BLaER1 treated with 17β-estradiol and CSF1 and Interleukin-3, amounts not matched to agents 10 nM and 100 nM (cell line): ENCODE data around the gene RNF220.
A peak's percentile ranks its signal among the peaks of the same experiment; 100 is the strongest.

Experiments
- H3K27ac ChIP-seq, 11 experiments: shearing (Covaris generic); formaldehyde crosslinking; 2 replicates each; pipeline ENCODE4 v1.8.1; 2022
- H3K27me3 ChIP-seq, 11 experiments: shearing (Covaris generic); formaldehyde crosslinking; 2 replicates each; pipeline ENCODE4 v1.8.1; 2022
- H3K36me3 ChIP-seq, 11 experiments: shearing (Covaris generic); formaldehyde crosslinking; 2 replicates each; pipeline ENCODE4 v1.8.1; 2022
- H3K4me1 ChIP-seq, 10 experiments: shearing (Covaris generic); formaldehyde crosslinking; 2 replicates each; pipeline ENCODE4 v1.8.1; 2022
- H3K4me2 ChIP-seq, 11 experiments: shearing (Covaris generic); formaldehyde crosslinking; 2 replicates each; pipeline ENCODE4 v1.8.1; 2022
- H3K4me3 ChIP-seq, 10 experiments: shearing (Covaris generic); formaldehyde crosslinking; 2 replicates each; pipeline ENCODE4 v1.8.1; 2022
- H3K9ac ChIP-seq, 11 experiments: shearing (Covaris generic); formaldehyde crosslinking; 2 replicates each; pipeline ENCODE4 v1.8.1; 2022
- H3K9me3 ChIP-seq, 11 experiments: shearing (Covaris generic); formaldehyde crosslinking; replicated peaks in 1 of 11; 2 replicates each; pipeline ENCODE4 v1.8.1; 2022
- H4K20me1 ChIP-seq, 11 experiments: shearing (Covaris generic); formaldehyde crosslinking; 2 replicates each; pipeline ENCODE4 v1.8.1; 2022
- Cebpa-rat ChIP-seq, 11 experiments: shearing (Covaris generic); IDR thresholded peaks; 2 replicates each; pipeline ENCODE4 v1.8.1; 2022

The RNF220 gene

DNA sequence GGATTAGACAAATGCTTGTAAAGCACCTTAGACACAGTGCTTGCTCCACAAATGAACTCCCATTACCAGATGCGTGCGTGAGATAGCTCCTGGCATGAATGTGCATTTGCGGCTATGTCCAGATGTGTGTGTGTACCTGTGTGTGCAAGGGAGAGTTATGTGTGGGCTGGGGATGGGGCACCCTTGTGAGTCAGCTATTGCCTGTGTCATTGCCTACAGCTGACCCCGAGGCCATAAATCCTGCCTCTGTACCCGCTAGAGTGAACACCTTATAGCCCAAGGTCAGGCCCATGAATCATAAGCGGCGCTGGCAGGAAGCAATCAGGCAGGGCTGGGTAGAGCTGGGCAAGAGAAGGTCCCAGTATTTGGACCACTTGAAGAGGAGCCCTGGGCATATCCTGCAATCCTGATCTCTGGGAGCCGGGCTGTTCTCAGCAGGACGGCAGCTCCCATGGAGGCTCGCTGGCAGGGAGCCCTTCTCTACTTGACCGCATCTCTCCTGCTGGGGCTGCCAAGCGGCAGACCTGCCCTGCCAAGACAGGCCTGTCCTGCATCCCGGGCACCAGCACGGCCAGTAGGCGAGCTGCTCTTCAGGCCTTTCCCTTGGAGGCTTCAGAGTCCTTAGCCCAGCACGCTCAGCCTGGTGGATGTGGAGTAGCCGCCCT is 182.9 kb downstream of the RNF220 start:
- Histone ChIP-seq H3K4me1 (peaks cover 0 to 15% (median 9%) of the 10 kb centered on the region in 10 experiments; a peak in 13 of 20 replicates), H3K4me2 (no peak overlapping the region), H4K20me1 (no peaks in the 10 kb centered on the region), H3K36me3 (no peaks in the 10 kb centered on the region), H3K27me3 (no peaks in the 10 kb centered on the region), H3K27ac (no peak overlapping the region), H3K9ac (no peak overlapping the region), H3K4me3 (no peak overlapping the region), H3K9me3 (no peaks in the 10 kb centered on the region)
- no peak for TF ChIP-seq Cebpa-rat (IDR thresholded peaks at IDR 0.05)

DNA sequence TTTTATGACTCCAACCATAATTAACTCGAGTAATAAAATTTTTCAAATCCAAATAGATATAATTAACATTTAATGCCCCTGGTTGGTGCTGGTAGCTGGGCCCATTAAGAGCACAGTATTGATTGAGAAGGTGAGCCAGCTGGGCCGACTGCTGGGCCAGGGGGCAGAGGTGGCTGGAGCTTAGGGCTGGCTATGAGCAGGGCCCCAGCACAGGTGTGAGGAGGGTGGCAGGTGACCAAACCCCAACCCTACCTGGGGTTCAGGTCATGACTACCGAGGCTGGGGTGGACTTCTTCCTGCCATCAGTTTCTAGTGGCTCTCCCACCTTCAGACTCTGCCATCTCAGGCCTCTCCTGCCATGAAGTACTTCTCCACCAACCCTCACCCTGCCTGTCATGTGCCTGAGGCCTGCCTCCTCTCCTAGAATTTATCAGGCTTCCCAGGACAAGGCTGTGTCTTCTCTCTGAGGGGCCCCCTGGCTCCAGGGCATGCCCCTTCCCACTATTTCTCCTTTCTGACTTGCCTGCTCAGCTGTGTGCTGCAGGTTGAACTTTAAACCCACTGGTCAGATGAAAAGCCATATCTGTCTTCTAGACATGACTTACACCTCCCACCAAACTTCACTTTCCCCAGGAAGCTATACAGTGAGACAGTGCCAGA is 183.6 kb downstream of the RNF220 start:
- H3K27ac ChIP-seq: no peak overlapping the region
- no peaks in the 10 kb centered on the region for H3K27me3 ChIP-seq
- H3K9ac ChIP-seq: no peak overlapping the region
- no peaks in the 10 kb centered on the region for H4K20me1 ChIP-seq
- peaks cover 0 to 15% (median 9%) of the 10 kb centered on the region in 10 experiments; a peak in 13 of 20 replicates for H3K4me1 ChIP-seq
- H3K4me3 ChIP-seq: no peak overlapping the region
- H3K36me3 ChIP-seq: no peaks in the 10 kb centered on the region
- no peak for TF ChIP-seq Cebpa-rat (IDR thresholded peaks at IDR 0.05)
- no peaks in the 10 kb centered on the region for H3K9me3 ChIP-seq
- H3K4me2 ChIP-seq: no peak overlapping the region

DNA sequence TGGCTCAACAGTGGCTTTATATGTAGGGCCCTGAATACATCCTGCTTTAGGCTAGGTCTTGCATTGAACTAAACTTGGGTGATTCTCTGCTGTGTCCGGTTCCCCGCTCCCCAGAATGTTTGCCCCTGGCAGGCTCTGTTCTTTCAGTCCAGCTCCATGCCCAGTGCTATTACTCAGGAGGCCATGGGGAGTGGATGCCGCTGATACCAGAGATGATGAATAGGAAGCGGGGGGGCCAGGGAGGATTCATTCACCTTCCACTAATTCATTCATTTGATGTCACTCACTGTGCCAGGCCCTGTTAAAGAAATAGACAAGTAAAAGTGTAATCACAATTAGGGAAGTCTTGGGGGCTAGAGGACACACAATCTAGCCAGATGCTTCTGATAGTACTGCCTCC is 185.4 kb downstream of the RNF220 start:
- H3K4me2 ChIP-seq: no peak overlapping the region
- H3K36me3 ChIP-seq: no peaks in the 10 kb centered on the region

DNA sequence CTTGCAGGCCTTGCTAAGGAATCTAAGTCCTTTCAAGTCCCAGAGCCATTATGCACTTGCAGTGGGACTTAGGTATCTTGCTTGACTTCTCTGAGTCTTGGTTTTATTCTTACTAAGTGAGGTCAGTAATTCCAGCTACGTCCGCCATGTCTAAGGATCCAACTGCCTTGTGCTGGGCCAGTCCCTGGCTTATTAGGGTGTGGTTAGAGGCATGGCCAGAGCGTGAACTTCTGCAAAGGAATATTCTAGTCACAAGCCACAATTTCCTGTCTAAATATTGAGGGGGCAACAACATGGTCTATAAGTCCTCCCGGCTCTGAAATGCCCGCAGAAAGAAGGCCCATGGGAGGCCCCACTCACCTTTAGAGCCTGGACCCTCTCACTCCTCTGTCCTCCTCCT is 186.3 kb downstream of the RNF220 start:
- no peak overlapping the region for H3K4me3 ChIP-seq
- H3K4me2 ChIP-seq: peak overlapping the region in 10 of 11 experiments; percentile 4 to 67 (median 37); a peak in 14 of 22 replicates
- 0 out of 22 replicates have a peak overlapping the region, but pooled peaks of 1 of the 11 experiments have one; percentile 6 for H3K27ac ChIP-seq
- H3K9me3 ChIP-seq: no peaks in the 10 kb centered on the region
- no peaks in the 10 kb centered on the region for H3K36me3 ChIP-seq
- no peaks in the 10 kb centered on the region for H4K20me1 ChIP-seq
- H3K9ac ChIP-seq: no peak overlapping the region
- no peaks in the 10 kb centered on the region for H3K27me3 ChIP-seq
- peaks cover 0 to 15% (median 9%) of the 10 kb centered on the region in 10 experiments; a peak in 13 of 20 replicates for H3K4me1 ChIP-seq
- no peak for TF ChIP-seq Cebpa-rat (IDR thresholded peaks at IDR 0.05)

More for the DNA sequence above, 185.4 kb downstream of the RNF220 start:
- no peaks in the 10 kb centered on the region for H4K20me1 ChIP-seq
- H3K9me3 ChIP-seq: no peaks in the 10 kb centered on the region
- H3K27me3 ChIP-seq: no peaks in the 10 kb centered on the region
- H3K4me1 ChIP-seq: peaks cover 0 to 15% (median 9%) of the 10 kb centered on the region in 10 experiments; a peak in 13 of 20 replicates
- H3K27ac ChIP-seq: no peak overlapping the region
- no peak overlapping the region for H3K9ac ChIP-seq
- no peak for TF ChIP-seq Cebpa-rat (IDR thresholded peaks at IDR 0.05)
- no peak overlapping the region for H3K4me3 ChIP-seq

DNA sequence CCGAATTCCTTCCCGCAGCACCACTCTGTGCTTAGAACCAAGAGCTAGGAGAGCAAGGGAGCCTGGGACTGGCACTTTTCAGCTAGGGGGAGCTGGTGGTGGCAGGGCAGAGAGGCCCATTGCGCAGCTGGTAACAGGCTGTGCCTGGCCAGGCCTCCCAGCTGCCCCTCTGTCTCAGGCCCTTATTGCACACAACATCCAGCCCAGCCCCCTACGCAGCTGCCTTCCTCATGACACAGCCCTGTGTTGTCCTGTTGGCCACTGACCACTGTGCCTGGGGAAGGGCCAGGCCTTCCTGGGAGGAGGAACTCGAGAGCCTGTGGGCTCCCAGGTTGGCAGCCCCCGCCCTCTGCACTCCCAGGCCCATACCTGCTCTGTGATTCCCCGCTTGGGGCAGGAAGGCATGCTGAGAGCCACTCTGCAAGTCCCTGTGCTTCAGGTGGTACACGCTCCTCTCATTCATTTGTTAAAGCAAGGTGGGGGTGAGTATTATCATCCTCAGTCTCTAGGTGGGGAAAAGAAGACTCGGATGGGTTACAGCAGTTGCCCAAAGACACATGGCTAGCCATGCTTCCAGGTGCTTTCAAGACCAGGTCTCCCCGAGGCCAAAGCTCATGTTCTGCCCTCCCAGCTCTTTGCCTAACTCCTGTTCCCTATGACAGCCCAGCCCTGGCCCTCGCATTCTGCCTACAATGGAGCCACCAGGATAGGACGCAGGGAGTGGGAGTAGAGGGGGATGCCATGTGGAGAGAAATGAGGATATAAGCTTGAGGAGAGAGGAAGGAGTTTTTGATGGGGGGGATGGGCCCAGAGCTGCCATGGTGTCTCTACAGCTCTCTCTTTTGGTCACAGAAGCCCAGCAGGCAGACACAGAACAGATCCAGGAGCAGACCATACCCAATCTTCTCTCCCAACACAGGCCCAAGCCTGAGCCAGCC is 187.4 kb downstream of the RNF220 start:
- Histone ChIP-seq H4K20me1 (no peaks in the 10 kb centered on the region), H3K4me2 (peak overlapping the region in 4 of 11 experiments; percentile 51 to 65 (median 54); a peak in 6 of 22 replicates), H3K9me3 (no peaks in the 10 kb centered on the region), H3K36me3 (no peaks in the 10 kb centered on the region), H3K27ac (no peak overlapping the region), H3K4me3 (no peak overlapping the region), H3K27me3 (no peaks in the 10 kb centered on the region), H3K4me1 (peaks cover 0 to 15% (median 9%) of the 10 kb centered on the region in 10 experiments; a peak in 13 of 20 replicates), H3K9ac (no peak overlapping the region)
- TF ChIP-seq Cebpa-rat (IDR thresholded peaks at IDR 0.05): no peak

DNA sequence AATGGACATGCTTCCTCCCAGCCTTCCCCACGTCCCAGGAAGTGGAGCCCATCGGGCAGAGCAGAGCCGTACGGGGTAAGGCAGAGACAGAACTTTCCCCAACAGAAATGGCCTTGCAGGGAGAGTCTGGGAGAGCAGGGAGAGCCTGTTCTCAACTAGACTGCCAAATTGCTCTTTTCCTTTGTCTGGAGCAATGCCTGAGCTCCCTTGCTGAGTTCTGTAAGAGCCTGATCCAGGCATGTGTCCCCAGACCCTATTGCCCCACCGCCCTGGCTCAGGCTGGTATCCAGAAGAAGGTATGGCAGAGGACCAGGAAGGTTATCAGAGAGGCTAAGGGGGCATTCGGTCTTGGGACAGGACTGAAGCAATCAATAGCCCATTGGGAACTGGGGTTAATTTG is 189.3 kb downstream of the RNF220 start:
- H3K4me2 ChIP-seq: no peak overlapping the region
- no peaks in the 10 kb centered on the region for H3K9me3 ChIP-seq
- H3K4me1 ChIP-seq: peaks cover 0 to 15% (median 9%) of the 10 kb centered on the region in 10 experiments; a peak in 13 of 20 replicates

DNA sequence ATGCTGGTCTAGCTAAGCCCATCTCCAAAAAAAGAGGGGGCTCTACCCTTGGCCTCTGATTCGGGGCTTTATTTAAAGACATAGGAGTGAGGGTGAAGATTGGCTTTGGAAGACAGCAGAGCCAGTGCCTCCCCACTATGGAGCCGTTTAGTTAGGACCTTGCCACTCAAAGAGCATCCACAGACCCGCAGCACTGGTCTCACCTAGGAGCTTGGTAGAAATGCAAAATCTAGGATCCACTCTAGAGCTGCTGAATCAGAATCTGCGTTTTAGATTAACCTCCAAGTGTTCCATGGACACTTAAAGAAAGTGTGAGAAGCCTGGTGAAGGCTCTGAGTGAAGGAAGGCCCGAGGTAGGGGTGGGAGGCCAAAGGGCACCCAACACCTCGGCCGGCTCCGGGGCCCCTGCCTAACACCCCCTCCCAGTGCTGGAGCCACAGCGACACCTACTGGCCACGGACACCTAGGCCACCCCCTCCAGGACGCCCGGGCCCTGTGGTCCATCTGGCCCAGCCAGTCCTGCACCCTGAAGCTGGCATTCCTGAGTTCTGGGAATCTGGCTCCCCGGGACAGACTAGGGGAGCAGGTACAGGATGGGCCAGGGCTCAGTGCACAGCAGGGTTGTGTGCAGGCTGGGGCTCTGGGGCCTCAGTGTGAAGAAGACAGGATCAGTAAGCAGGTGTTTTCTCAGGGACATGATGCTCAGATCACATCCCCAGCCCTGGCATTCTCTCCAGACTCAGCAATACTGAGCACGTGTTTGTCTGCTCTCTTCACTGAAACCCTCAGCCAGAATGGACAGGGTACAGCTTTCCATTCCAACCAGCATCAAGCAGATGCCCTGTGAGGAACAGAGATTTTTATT is 190.0 kb downstream of the RNF220 start:
- Histone ChIP-seq H3K9ac (no peak overlapping the region), H3K27ac (no peak overlapping the region), H3K9me3 (no peaks in the 10 kb centered on the region), H3K36me3 (no peaks in the 10 kb centered on the region), H3K4me1 (peaks cover 0 to 15% (median 9%) of the 10 kb centered on the region in 10 experiments; a peak in 13 of 20 replicates), H4K20me1 (no peaks in the 10 kb centered on the region), H3K4me3 (no peak overlapping the region), H3K4me2 (no peak overlapping the region), H3K27me3 (no peaks in the 10 kb centered on the region)
- TF ChIP-seq Cebpa-rat (IDR thresholded peaks at IDR 0.05): no peak

More for the DNA sequence above, 189.3 kb downstream of the RNF220 start:
- Histone ChIP-seq H3K4me3 (no peak overlapping the region), H3K27ac (no peak overlapping the region), H3K36me3 (no peaks in the 10 kb centered on the region), H3K27me3 (no peaks in the 10 kb centered on the region), H3K9ac (no peak overlapping the region), H4K20me1 (no peaks in the 10 kb centered on the region)
- TF ChIP-seq Cebpa-rat (IDR thresholded peaks at IDR 0.05): no peak

DNA sequence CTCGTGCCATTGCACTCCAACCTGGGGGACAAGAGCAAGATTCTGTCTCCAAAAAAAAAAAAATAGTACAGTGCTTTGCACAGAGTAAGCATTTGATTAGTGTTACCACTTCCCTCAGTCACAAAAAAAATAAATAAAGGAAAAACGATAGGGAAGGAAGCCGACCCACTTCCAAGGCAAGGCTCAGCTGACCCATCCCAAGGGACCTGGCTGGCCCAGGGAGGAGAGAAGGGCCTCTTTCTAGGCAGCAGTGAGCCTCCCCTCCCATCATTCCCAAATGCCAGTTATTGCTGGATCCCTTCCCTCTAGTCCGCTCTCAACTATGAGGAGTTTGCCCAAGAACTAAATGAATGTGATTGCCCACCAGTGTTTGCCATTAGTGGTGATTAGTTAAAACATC is 191.5 kb downstream of the RNF220 start:
- peaks cover 0 to 9% (median 5%) of the 10 kb centered on the region in 10 experiments; a peak in 13 of 20 replicates for H3K4me1 ChIP-seq
- no peaks in the 10 kb centered on the region for H3K36me3 ChIP-seq
- TF ChIP-seq Cebpa-rat (IDR thresholded peaks at IDR 0.05): no peak
- H4K20me1 ChIP-seq: no peaks in the 10 kb centered on the region
- no peaks in the 10 kb centered on the region for H3K9me3 ChIP-seq
- no peak overlapping the region for H3K9ac ChIP-seq
- H3K4me2 ChIP-seq: no peak overlapping the region
- no peak overlapping the region for H3K27ac ChIP-seq
- no peaks in the 10 kb centered on the region for H3K27me3 ChIP-seq
- no peak overlapping the region for H3K4me3 ChIP-seq
